G401 (cell line): ENCODE measurements around the gene DNAH7. TPM values are rescaled to one million over a fixed set of nuclear protein-coding genes. Genes with fewer than 3 reads are reported as not detected.
"Not testable (repeated sequence)": the region's sequence is repeated elsewhere in the genome, so short reads cannot be mapped to it uniquely, and the experiment has no call there.

Experiments used
- DNase-seq: peaks from one replicate; pipeline ENCODE4 v3.0.0-alpha.2; 2015; ENCODE audit warnings: low spot score
- in situ Hi-C: cut with HindIII; loops from 2 replicates; pipeline ENCODE4 v1.10.0; 2016; ENCODE audit warnings: low sequenced_read_pairs, mixed read lengths
- total RNA-seq: library from RNA; depleted of rRNA; stranded (reverse); fragments of >200 nt; shearing (Covaris generic); gene quantifications from 2 replicates; pipeline ENCODE4 v1.2.3, GENCODE V29; 2014; rRNA removed

DNAH7 gene
- 0.06 TPM in 1 of 2 replicates, not detected in the other for total RNA-seq

GRCh38 chr2:196068271-196069209 lies at the start of gene DNAH7:
DNAH7 (minus strand) TSS chr2:196068837; CDS start chr2:196068711, 126 bp downstream.
- in situ Hi-C loops: no loop called here
- peak; percentile 73 for DNase-seq

- in situ Hi-C loops: no loop called here
These were observed 48.6 kb upstream of the DNAH7 start for GRCh38 chr2:196117214-196117705.

DNA sequence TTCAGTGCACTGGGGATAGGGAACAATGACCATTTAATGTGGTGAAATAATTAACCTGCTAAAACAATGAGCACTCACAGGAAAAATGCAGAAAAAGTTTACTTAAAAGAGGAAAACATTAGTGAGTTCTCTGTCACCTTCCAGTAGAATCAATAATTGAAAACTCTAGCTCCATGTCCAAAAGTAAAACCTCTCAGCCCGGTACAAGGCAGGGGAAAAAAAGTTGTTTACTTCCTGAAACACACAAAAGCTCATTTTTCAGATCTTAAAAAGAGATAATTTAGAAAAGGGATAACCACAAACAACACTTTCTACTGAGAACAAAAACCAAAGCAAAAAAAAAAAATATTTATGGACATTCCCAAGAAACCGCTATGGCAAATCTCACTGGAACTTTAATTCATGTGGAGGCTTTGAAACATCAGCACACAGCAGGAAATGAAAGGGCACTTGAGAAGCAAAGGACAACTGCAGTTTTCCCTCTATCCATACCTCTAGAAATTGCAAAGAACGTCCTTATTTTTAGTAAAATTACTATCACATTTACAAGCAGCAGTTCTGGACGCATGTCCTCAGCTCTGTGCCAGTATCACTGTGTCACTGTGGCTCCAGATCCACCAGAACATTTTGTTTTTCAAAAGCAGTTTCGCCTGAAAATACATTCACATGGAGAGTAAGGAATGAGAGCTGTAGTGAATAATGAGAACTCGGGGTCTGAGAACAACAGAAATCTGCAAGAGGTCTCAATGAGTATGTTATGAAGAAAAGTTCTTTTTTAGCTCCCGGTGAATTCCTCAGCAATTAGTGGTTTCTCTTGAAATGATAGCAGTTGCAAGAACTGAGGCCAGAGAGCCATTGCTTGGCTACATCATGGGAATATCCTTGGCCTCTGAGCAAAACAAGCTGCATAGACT lies 44.7 kb upstream of the DNAH7 start:
- peak; percentile 6 for DNase-seq
- in situ Hi-C loops: no loop called here

More at GRCh38 chr2:196117214-196117705, 48.6 kb upstream of the DNAH7 start:
- no peak for DNase-seq

DNA sequence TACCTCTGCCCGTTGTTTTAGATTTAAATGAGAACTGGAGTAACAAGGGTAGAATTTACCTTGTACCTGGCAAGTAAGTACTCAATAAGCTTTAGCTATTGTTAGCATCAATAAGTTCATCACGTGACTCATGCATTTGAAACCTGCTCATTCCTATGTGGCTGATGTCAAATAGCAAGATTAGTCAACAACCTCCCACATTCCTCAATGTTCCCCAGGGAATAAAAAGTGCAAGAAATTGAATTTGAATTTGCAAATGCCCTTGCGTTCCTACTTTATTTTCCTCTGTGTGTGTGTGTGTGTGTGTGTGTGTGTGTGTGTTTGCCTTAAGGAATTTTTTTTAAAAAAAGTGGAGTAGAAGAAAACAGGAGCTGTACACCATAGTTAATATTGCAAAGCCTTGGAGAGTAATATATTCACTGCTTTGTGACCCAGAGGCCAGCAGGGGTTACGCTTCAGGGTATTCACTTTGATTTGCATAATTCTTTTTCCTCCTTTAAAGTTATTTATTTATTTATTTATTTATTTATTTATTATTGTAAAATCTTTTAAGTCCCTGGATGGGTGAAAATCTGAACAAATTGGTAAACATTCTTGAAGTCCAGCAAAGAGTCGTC lies 43.9 kb upstream of the DNAH7 start:
- in situ Hi-C loops: no loop called here
- no peak for DNase-seq

DNA sequence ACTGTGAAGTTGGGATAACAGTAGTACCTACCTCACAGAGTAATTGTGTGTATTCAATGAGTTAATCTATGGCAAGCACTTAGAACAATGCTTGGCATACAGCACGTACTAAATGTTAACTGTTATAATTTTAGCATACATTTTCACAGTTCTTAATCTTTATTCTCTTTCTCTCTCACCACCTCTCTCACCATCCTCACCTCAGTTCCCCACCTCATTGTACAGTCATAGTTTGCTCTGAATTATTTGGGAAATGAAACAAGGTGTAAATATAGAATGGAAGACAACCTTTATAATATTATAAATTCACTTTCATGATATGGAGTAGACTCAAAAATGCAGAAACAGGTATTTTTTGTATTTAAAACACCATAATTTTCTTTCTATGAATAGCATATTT lies 40.0 kb upstream of the DNAH7 start:
- in situ Hi-C loops: no loop called here
- DNase-seq: no peak

DNA sequence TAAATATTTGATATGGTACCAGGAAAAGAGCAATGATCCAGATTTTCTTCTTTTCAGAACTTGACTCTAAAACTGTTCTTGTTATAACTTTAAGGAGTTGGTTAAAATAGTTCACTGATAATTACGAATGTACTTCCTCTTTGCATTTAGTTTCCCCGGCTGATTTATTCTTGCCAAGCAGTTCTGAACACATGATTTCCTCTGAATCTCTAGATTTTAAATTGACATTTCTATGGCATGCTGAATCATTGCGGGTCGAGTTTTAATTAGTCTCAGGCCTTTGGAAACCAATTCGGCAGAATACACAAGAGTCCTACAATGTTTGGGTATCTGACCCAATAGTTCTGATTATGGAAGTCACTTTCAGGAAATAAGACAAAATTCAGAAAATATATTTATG lies 37.3 kb upstream of the DNAH7 start:
- DNase-seq: no peak
- in situ Hi-C loops: no loop called here

GRCh38 chr2:196104066-196104465 lies 35.4 kb upstream of the DNAH7 start:
- DNase-seq: no peak
- in situ Hi-C loops: no loop called here

- in situ Hi-C loops: no loop called here
These were observed 35.0 kb upstream of the DNAH7 start for GRCh38 chr2:196103626-196104025.

DNA sequence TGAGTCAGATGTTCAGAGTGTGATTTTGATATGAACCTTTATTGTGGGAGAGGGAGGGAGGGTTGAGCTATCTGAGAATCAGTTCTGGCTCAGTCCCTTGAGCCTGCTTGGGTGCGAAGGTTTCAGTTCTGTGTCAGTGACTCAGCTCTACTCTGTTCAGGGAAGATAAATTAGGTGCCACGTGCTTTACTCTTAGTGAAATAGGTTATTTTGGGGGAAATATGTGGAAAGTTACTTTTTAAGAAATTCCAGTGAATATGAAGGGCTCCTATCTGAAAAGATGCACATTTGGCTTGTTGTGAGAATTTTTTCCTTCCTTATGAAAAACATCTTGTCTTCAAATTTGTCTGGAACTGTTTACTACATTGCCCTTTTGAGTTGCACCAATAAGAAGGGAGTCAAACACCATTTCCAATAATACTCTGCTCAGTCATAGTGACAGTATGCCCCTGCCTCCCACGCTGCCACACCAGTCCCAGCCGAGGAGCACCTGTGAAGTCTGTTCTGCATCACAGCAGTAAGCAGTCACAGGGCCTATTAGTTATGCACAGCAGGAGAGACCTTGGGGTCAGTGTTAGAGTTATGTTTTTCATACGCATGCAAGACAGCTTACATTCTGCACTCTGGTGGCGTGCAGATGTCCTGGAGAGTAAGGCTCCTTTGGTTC lies 32.8 kb upstream of the DNAH7 start:
- in situ Hi-C loops: no loop called here
- no peak for DNase-seq

More at GRCh38 chr2:196103626-196104025, 35.0 kb upstream of the DNAH7 start:
- no peak for DNase-seq

GRCh38 chr2:196099916-196100315 lies 31.3 kb upstream of the DNAH7 start:
- in situ Hi-C loops: no loop called here
- no peak for DNase-seq

- in situ Hi-C loops: no loop called here
These were observed 29.4 kb upstream of the DNAH7 start for GRCh38 chr2:196097864-196098660.

DNA sequence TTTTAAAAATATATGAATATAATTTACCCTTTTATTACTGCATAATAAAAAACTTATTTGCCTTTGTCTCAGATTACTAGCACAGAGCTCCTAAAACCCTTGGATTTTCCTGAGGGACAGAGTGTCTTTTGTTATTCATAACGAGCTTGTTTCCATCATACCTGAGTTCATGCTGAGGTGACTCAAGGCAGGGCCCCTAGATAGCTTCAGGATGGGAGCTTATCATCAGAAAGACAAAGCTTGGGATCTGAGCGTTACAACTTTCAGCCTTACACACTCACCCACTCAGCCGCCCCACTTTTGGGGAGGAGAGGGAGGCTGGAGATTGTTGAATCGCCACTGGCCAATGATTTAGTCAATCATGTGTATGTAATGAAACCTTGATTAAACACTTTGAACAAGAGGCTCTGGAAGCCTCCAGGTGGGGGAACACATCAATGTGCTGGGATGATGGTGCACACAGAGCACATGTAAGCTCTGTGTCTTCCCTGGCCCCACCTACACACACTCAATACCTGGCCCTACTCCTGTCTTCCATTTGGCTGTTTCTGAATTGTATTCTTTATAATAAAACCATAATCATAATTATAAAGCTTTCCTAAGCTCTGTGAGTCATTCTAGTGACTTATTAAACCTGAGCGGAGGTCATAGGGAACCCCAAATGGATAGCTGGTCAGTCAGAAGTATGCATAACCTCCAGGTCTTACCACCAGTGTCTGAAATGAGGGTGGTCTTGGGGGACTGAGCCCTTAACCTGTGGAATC lies 28.5 kb upstream of the DNAH7 start:
- DNase-seq: no peak
- in situ Hi-C loops: no loop called here

More at GRCh38 chr2:196097864-196098660, 29.4 kb upstream of the DNAH7 start:
- no peak for DNase-seq

DNA sequence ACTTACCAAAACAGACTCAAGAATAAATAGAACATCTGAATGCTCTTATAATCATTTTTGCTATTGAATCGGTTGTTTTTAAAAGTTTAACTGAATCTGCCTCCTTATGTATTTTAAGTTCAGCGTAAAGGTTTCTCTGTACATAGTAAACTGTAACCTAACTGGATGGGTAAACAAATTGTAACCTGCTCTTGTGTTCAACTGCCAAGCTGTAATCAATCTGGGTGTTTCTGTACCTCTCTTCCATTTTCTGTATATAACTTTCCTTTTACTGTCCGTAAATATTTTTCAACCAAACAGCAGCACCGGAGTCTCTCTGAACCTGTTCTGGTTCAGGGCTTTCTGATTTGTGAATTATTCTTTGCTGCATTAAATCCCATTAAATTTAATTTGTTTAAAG lies 27.6 kb upstream of the DNAH7 start:
- in situ Hi-C loops: no loop called here
- no peak for DNase-seq

DNA sequence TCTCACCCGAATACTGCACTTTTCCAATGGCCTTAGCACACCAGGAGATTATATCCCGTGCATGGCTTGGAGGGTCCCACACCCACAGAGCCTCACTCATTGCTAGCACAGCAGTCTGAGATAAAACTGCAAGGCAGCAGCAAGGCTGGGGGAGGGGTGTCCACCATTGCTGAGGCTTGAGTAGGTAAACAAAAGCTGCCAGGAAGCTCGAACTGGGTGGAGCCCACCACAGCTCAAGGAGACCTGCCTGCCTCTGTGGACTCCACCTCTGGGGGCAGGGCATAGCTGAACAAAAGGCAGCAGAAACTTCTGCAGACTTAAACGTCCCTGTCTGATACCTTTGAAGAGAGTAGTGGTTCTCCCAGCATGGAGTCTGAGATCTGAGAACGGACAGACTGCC lies 20.8 kb upstream of the DNAH7 start:
- in situ Hi-C loops, DNase-seq: not testable (repeated sequence)

DNA sequence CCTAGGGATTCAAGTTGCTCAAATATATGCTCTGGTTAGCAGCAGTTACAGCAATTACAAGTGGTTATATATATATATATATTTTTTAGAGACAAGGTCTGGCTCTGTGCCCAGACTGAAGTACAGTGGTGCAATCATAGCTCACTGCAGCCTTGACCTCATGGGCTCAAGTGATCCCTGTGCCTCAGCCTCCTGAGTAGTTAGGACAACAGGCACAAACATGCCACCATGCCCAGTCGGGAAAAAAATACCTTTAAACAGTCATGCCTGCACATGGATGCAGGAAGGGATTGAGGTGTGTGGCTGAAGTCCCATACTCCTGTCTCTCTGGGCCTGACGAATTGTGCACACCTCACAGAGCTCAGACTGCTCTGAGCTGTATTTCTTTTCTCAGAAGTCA lies 19.6 kb upstream of the DNAH7 start:
- no peak for DNase-seq
- in situ Hi-C loops: no loop called here

GRCh38 chr2:196086517-196087368 lies 18.1 kb upstream of the DNAH7 start:
- in situ Hi-C loops: no loop called here
- DNase-seq: no peak
